HG03280 (cell line): ENCODE data around the gene FAM83F.

Experiments used
- ATAC-seq: cut with Tn5 transposase; IDR thresholded peaks from one replicate; pipeline ENCODE4 v1.9.1; 2021; ENCODE audit warnings: mild to moderate bottlenecking, moderate library complexity; ENCODE audit not compliant: unreplicated experiment

Gene FAM83F

GRCh38 chr22:39965748-39966147 lies 29.0 kb upstream of the FAM83F start:
- ATAC-seq: no peak

- ATAC-seq: no peak
Observed at GRCh38 chr22:39966470-39966869, 28.3 kb upstream of the FAM83F start.

GRCh38 chr22:39967103-39967829 lies 27.5 kb upstream of the FAM83F start:
- no peak for ATAC-seq

GRCh38 chr22:39967996-39968972 lies 26.5 kb upstream of the FAM83F start:
- no peak for ATAC-seq

GRCh38 chr22:39970742-39971141 lies 24.0 kb upstream of the FAM83F start:
- ATAC-seq: no peak

- no peak for ATAC-seq
Observed at GRCh38 chr22:39972641-39973040, 22.1 kb upstream of the FAM83F start.

GRCh38 chr22:39973656-39974055 lies 21.1 kb upstream of the FAM83F start:
- ATAC-seq: no peak

- ATAC-seq: no peak
Observed at GRCh38 chr22:39974065-39974464, 20.7 kb upstream of the FAM83F start.

GRCh38 chr22:39979048-39979447 lies 15.7 kb upstream of the FAM83F start:
- no peak for ATAC-seq

- no peak for ATAC-seq
Observed at GRCh38 chr22:39979458-39979857, 15.3 kb upstream of the FAM83F start.

GRCh38 chr22:39980596-39980995 lies 14.2 kb upstream of the FAM83F start:
- no peak for ATAC-seq

- no peak for ATAC-seq
Observed at GRCh38 chr22:39983346-39983745, 11.4 kb upstream of the FAM83F start.

- ATAC-seq: no peak
Observed at GRCh38 chr22:39984006-39984405, 10.7 kb upstream of the FAM83F start.

GRCh38 chr22:39984746-39985145 lies 10.0 kb upstream of the FAM83F start:
- ATAC-seq: no peak

GRCh38 chr22:39985383-39986035 lies 9.2 kb upstream of the FAM83F start:
- ATAC-seq: no peak

GRCh38 chr22:39988386-39989114 lies 6.2 kb upstream of the FAM83F start:
- ATAC-seq: no peak

- ATAC-seq: no peak
Observed at GRCh38 chr22:39989633-39990032, 5.1 kb upstream of the FAM83F start.

- no peak for ATAC-seq
Observed at GRCh38 chr22:39990686-39991085, 4.1 kb upstream of the FAM83F start.

GRCh38 chr22:39991159-39991860 lies 3.4 kb upstream of the FAM83F start:
- no peak for ATAC-seq
